NCI-H146 (cell line): ENCODE results near the gene ICE2.

Source experiments
- DNase-seq: peaks from one replicate; lab custom pipeline; 2025; lab: John Stamatoyannopoulos, UW

Gene ICE2

GRCh38 chr15:60390231-60390630, 88.7 kb downstream of the ICE2 start:
- no peak for DNase-seq

- DNase-seq = no peak
Observed at GRCh38 chr15:60389261-60390077, 89.5 kb downstream of the ICE2 start.

- no peak for DNase-seq
Observed at GRCh38 chr15:60387321-60387720, 91.6 kb downstream of the ICE2 start.

GRCh38 chr15:60386615-60387014, 92.3 kb downstream of the ICE2 start:
- no peak for DNase-seq

GRCh38 chr15:60385620-60386552, 93.1 kb downstream of the ICE2 start:
- no peak for DNase-seq

- DNase-seq = no peak
Observed at GRCh38 chr15:60384526-60385126, 94.3 kb downstream of the ICE2 start.

- DNase-seq = no peak
Observed at GRCh38 chr15:60384053-60384452, 94.9 kb downstream of the ICE2 start.

GRCh38 chr15:60382773-60383674, 95.9 kb downstream of the ICE2 start:
- DNase-seq = no peak

- DNase-seq = no peak
Observed at GRCh38 chr15:60381148-60381788, 97.7 kb downstream of the ICE2 start.

GRCh38 chr15:60379525-60380274, 99.2 kb downstream of the ICE2 start:
- no peak for DNase-seq

GRCh38 chr15:60379185-60379524, 99.8 kb downstream of the ICE2 start:
- DNase-seq = no peak

GRCh38 chr15:60376677-60377095, 102.3 kb downstream of the ICE2 start:
- DNase-seq = no peak

- no peak for DNase-seq
Observed at GRCh38 chr15:60375306-60375705, 103.6 kb downstream of the ICE2 start.

- peak; percentile 80 for DNase-seq
Observed at GRCh38 chr15:60374628-60375081, 104.3 kb downstream of the ICE2 start.

GRCh38 chr15:60374209-60374608, 104.7 kb downstream of the ICE2 start:
- no peak for DNase-seq

- DNase-seq = no peak
Observed at GRCh38 chr15:60373745-60374144, 105.2 kb downstream of the ICE2 start.

- no peak for DNase-seq
Observed at GRCh38 chr15:60373327-60373726, 105.6 kb downstream of the ICE2 start.

GRCh38 chr15:60372756-60373155, 106.2 kb downstream of the ICE2 start:
- no peak for DNase-seq

- no peak for DNase-seq
Observed at GRCh38 chr15:60372227-60372626, 106.7 kb downstream of the ICE2 start.
